NOMO-1 (cell line): ENCODE measurements around the gene SCN5A.

Experiments
- DNase-seq, 2 experiments: peaks; one replicate each; lab custom pipeline; 2025; ENCODE audit not compliant: unreplicated experiment in 2 of 2; lab: John Stamatoyannopoulos, UW

SCN5A gene

DNA sequence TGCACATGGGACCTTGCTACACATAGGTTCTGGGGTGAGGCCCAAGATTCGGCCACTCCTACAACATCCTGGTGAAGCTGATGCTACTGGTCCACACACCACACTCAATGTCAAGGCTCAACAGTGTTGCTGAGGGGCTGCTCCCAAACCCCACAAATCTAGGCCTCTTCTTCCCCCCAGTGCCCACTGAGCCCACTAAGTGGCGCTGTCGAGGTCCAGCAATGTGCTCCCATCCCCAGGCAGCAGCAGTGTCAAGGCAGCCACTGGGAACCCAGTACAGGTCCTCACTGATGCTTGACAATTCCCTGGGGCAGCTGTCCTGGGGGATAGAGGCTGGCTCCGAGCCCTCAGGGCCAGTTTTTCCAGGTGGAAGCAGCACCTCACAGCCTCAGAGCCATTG lies 21.5 kb downstream of the SCN5A start:
- DNase-seq, result no peak

DNA sequence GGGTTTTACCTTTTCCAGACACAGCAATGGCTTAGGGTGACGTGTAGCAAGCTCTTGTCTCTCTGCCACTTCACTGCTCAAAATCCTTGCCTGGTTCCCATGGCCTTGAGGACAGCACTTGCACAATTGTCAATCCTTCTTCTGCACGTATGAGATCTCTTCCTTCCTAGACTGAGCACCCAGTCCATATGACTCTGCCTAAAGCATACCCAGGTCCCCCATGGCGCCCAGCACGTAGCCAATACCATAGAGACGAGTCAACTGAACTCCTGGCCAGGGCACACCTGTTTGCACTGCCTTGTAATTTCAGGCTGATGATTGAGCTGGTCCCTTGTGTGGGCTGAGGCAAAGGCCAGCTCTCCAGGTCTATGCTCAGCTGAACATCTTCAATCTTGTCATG lies 23.3 kb downstream of the SCN5A start:
- no peak for DNase-seq

DNA sequence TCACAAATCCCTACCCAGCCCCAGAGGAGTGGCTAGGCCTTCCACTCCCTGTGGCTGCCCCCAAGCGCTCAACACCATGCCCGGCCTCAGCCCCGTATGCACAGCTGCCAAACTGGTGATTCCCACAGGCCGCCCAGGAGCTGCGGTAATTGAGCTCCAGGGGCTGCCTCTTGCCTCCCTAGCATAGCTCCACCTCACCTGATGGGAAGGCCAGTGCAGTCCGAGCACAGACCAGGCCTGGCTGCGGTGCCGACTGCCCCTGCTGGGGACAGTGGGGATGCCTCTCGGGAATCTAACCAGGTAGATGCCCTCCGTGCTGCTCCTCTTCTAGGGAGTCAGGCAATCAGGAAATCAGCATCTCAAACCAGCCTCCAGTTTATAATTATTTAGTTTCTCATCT lies 25.9 kb downstream of the SCN5A start:
- no peak for DNase-seq

DNA sequence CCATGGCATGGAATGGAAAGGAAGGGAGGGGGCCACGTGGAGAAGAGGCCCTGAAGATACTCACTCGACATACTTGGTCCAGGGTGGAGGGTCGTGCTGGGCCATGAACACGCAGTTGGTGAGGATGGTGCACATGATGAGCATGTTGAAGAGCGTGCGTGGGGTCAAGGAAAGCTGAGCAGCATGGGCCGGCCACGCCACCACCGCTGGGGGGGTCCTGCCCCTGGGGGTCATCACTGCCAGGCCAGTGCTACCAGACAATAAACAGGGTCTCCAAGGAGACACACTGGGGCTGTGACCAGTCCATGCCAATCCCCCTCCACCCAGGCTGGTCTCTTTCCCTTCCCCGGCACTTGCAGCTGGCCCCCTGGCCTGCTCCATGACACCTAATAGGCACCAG lies 27.2 kb downstream of the SCN5A start:
- no peak for DNase-seq

DNA sequence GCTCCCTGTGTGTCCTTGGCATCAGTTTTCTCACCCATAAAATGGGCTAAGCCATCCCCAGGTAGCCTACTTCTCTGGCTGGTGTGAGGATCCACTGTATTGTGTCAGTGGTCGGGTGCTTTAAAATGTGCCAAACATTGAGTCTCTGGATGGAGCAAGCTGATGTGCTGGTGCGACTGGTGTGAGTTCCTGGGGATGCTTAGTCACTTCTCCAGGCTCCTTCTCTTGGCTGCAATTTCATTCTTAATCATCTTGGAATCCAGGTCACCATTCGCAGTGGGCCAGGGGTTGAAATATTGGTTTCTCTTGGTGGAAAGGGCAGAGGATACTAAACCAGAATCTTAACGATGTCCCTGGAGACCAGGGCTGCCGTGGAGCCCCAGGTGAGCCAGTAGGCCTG lies 29.3 kb downstream of the SCN5A start:
- DNase-seq, result no peak

DNA sequence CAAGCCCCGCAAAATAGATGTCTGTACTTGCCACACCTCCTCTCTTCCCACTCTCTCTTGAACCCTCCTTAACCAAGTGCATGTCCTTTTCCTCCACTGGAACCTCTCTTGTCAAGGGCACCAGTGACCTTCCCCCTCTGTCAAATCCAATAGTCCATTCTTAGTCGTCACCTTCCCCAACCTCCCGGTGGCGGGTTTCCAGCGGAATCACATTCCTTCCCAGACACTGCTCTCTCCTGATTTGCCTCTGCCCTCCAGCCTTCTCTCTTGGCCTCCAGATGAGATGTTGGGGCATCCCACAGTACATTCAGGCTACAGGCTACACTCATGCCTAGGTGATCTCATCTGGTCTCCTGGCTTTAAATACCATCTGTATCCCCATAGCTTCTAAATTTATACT lies 31.1 kb downstream of the SCN5A start:
- DNase-seq, result no peak

DNA sequence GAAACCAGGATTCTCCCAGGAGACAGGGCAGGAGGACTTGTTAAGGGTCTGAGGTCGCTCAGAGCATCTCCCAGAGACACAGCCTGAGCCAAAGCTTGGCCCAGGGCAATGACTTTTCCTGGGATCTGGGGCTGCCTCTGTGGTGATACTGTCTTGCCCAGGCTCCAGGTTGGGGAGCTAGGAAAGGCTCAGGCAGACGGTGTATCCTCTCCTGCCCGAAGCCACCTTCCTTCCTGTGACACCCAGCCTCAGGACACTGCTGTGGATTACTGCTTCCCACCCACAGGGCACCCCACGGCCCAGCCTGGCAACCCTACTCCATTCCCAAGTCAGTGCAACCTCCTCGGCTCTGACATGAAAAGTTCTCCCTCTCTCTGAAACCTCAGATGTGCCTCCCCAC lies 31.9 kb downstream of the SCN5A start:
- DNase-seq, result no peak

DNA sequence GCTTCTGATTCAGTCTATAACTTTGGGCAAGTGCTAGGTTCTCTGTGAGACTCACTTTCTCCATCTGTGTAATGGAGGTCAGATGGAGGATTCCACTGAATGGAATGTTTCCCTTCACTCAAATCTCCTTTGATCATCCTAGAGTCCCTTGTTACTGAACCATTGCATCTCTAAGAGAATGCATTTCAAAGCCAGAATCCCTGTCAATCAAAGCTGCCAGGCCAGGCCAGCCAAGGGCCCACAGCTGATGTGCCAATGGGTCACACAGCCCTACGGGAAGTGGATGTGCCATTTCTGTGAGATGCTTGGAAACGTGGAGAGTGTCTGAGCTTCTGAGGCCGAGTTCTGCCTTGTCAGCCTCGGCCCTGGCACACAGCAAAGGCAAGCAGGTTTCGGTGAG lies 32.4 kb downstream of the SCN5A start:
- DNase-seq, result no peak

DNA sequence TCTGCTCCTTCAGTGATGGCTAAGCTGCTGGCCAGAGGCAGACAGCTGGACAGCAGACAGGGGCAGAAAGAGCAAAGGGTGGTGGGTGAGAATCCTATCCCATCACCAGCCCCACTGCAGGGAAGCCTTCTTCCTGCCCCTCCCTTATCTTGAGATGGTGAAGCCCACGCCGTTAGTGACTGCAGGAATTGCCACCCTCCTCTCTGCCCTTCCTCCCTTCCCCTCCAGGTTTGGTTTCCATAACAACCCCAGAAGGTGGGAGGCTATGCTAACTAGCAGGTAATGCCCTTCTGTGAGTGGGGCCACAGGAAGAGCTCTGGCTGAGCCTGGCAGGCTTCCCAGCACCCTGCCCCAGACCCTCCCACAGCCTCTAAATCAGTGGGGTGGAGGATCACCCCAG lies 32.8 kb downstream of the SCN5A start:
- DNase-seq, result no peak

DNA sequence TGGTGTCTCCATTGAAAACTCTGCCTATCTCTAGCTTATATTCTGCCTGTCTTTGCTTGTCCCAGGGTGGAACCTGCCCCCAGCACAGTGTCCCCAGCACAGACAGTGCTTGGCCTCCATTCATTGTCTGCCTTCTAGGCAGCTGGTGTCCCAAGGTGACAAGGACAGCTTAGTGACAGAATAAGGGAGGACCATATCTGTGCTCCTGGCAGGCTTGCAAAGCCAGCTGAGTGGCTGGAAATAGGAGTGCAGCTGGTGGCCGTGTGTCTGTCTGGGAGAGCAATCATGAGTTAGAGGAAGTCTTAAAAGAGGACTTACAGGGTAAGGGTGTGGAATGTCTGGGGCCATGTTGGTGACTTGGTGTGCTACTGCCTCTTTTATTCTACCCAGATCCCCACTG lies 33.4 kb downstream of the SCN5A start:
- DNase-seq, result no peak

DNA sequence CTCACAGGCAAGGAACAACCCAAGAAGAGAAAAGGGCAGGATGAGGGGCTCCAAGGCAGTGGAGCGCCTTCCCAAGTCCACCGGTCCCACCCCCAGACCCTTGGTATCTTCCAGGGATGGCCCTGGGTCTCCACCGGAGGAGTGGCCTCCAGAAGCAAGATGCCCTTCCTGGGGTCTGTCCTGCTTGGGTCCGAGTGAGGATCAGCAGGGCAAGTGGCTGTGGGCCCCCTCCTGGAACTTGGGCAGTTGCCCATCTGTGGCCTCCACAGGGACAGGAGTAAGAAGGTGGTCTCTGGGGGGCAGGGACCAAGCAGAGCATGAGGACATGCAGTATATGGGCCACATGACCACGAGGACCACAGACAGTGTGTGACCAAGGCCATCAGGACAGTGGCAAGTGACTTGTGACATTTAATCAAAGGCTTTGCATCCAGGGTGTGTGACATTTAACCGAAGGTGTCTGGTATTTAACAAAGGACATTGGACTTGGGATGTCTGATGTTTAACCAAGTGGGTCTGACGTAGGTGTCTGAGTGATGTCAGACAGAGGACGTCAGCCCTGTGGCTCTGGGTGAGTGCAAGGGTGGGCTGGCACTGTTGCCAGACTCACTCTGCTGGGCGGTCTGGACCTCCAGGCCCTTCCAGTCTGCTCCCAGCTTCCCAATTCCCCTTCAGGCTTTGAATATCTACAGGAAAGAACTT lies 34.7 kb downstream of the SCN5A start:
- no peak for DNase-seq

DNA sequence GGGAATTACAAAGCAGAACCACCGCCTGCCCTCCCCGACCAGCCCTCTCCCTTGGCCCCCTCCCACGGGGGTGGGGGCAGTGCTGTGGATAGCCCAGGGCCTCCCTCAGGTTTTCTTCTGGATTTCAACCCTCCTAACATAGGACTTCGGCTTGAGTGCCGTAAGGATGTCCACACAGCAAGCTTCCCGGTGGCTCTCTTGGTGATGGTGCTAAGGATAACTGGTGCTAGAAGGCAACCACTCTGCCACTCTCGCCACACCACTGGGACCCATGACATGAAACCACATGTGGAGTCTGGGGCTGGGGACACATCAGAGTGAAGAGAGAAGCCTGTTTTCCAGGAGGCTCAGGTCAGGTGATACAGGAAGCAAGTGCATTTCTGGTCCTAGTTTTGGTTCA lies 35.4 kb downstream of the SCN5A start:
- no peak for DNase-seq

DNA sequence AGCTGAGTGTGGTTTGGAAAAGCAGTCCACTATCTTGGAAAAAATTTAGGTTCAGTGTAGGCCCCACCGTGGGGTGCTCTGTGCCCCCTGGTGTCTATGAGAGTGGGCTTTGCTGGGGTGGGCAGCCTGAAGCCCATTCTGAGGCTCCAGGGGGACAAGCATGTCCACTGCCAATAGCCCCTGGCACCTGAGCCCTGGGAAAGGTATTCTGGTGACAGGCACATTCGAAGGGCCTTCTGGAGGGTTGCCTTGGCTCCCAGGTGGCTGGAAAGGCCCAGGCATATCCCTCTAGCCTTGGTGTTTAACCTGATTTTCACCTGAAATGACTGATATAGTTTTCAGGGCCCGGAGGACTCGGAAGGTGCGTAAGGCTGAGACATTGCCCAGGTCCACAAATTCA lies 36.1 kb downstream of the SCN5A start:
- DNase-seq, result no peak

DNA sequence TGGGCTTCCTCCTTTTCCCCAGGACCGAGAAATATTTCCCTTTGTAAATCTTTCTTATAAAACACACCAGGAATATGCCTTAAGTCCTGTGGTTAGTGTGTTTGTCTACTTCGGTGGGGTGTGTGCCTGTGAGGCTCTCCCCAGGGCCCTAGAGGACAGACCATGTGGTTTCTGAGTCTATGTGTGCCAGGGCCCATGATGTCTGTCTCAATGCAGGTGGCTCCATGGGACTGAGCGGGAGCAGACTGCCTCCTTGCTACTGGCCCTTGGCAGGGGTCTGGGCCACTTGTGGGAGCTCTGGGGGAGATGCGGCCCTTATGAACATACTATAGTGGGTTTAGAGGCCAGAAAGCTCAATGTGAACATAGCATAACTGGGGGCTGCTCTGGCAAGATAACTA lies 37.6 kb downstream of the SCN5A start:
- no peak for DNase-seq

DNA sequence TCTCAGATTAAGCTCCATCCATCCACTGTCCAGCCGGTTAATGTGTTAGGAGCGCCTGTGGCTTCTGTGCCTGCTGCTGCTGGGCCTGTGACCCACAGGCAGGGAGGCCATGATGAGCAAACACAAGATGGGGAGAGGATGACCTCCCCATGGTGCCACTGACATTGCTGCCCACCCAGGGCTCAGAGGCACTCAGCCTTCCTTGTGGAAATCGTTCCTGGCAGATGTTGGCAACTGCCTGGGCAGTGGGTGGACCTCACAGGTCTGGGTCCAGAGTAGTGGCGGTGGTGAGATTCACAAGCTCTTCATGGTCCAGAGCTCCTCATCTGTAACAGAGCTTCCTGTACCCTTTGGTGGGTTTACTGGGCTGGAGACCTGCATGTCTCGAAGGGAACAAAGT lies 38.6 kb downstream of the SCN5A start:
- DNase-seq, result no peak

DNA sequence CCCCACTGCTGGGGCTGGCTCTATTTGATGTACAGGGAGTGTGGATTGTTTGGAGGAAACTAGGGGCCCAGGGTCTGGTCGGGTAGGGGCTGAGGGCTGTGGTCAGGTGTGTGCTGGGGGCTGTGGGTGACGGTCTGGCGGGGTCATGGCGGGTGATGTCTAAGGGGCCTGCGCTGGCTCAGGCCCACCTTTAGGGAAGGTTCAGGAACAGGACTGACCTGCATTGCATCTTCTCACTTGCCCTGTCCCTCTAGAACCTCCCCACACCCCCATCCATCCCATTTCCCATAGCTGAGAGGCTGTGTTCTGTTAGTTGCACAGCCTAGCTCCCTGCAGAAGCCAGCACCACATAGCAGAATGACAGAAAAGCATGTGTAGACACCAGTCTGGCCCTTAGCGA lies 39.1 kb downstream of the SCN5A start:
- no peak for DNase-seq

DNA sequence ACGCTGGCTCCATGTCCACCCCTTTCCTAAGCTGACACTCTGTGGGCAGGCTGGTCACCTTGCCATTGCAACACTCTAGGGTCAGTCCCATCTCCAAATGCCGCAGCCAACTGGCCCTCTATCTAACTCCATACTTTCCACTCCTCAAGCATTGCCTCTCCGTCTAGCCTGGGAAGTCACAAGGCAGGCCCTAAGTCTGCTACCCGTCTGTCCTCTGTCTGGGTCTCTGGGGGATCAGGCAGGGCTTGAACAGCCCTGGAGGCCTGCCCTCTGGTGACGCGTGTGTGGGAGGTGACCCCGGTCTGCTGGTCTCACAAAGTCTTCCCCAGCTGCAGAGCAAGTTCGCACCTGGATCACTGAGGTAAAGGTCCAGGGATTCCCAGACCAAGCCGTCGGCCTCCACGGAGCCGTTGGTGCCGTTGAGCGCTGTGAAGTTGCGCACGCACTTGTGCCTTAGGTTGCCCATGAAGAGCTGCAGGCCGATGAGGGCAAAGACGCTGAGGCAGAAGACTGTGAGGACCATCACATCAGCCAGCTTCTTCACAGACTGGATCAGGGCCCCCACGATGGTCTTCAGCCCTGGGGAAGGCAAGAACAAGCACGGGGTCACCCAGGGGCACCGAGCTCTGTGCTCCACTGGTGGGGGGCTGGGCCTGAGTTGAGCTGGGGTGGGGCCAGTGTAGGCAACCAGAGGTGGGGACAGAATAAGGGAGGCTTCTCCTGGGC lies 39.9 kb downstream of the SCN5A start:
- no peak for DNase-seq

DNA sequence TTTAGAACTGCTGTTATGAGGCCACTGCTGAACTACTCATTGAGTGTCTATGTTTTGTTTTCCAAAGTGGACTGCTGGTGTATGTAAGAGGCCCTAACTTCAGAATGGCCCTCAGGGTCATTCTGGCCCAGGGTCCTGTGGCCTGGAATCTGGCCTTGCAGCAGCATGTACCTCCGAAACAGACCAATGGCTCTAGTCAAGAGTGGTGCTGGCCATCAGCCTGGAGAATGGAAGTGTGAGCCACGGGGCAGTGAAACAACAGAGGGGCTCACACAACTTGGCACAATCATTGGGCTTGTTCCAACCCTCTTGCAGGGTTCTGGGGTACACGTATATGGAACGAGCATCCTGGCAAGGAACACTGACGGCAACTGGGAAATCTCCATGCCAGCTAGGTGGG lies 40.5 kb downstream of the SCN5A start:
- DNase-seq, result no peak

DNA sequence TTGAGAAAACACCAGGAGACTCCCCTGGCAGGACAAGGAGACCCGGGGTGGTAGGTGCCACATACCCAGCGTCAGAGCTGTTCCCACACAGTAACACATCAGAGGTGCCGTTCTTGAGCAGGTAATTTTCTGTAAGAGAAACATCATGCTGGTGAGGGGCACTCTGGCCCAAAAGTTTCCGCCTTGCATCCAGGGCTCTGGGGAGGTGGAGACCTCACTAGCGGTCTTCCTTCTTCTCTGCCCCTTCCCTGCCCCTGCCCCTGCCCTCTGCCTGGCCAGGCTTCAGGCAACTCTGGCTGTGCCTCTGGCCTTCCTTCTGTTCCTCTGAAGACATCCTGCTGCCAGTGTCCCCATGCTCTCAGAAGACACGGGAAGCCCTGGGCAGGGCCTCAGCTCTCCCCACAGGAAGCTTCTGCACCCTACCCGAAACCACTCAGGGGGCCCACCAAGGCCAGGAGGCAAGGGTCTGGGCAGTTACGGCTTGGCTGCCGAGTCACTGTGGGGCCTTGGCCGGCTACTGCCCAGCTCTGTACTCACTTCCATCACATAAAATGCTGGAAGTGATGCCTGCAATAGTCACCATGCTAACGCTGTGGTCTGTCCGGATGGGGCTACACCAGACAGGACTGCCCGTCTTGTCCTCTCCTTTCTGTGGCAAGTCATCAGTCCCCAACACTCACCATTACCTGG lies 41.3 kb downstream of the SCN5A start:
- no peak for DNase-seq

DNA sequence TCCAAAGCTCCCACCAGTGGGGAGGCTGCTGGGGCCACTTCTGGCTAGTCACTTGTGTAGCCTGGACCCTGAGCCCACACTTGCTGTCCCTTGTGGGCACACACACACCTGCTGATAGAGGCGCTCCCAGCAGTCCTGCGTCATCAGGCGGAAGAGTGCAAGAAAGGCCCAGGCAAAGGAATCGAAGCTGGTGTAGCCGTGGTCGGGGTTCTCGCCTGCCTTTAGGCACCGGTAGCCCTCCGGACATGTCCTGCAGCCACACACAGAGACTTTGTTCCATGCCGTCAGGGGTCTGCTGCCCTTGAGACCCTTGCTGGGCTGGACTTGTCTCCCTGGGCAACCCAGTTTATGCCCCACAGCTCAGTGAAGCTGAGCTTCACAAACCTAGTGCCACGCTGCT lies 42.9 kb downstream of the SCN5A start:
- DNase-seq, result no peak

DNA sequence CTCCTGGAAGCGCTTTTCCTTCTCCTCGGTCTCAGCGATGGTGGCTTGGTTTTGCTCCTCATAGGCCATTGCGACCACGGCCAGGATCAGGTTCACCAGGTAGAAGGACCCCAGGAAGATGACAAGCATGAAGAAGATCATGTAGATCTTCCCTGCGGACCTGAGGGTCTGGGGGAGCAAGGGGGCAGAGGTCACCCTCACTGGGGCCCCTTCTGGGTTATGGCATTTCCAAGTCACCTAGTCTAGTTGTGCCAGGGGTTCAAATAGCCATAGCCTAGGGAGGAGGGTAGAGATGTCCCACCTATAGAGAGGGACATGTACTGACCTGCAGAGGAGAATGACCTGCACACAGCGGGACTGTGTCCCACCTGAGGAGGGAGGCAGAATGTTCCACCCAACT lies 43.5 kb downstream of the SCN5A start:
- DNase-seq, result no peak

DNA sequence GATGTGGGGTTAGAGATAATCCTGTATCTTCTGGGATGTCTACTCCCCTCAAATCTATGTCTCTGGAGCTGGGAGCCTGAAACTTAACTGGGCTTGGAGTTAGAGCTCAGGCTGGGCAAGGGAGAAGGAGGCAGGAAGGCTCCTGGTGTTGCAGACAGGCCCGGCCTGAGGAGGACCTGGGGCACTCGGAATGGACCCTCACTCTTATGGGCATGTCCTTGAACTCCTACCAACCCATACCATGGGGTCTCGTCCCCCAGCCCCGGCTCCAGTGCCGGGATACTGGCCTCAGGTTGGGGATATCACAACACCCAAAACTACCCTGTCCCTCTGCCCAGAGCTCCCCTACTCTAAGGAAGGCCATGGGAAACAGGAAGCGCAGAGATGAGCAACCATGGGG lies 45.2 kb downstream of the SCN5A start:
- no peak for DNase-seq
